ENCODE data around the gene PDIK1L. TPM values are rescaled to one million over a fixed set of nuclear protein-coding genes. Genes with fewer than 3 reads are reported as not detected.

PDIK1L gene
- total RNA-seq, 1 donor: 6.5 TPM

GRCh38 chr1:26168410-26169197, 57.0 kb downstream of the PDIK1L start, which contains the start of gene C1orf232:
TSS of gene C1orf232 (minus strand) at chr1:26168963. CDS start at chr1:26168499, 464 bp downstream.
- Histone ChIP-seq H3K27me3 (ENCODE audit: insufficient read depth, low read length) (peaks cover 5% of the 10 kb centered on the region), H3K36me3 (ENCODE audit: insufficient read depth, low read length) (no peaks in the 10 kb centered on the region), H4K20me1 (ENCODE audit: insufficient read depth, low read length) (peaks cover 3% of the 10 kb centered on the region), H3K9me3 (ENCODE audit: low read depth, low read length) (no peaks in the 10 kb centered on the region), H2AFZ (ENCODE audit: low read length) (peak within 1 kb of the TSS; percentile 87), H3K27ac (ENCODE audit: low read depth, low read length) (peak within 1 kb of the TSS; percentile 81), H3K4me2 (ENCODE audit: insufficient read depth, low read length) (peak within 1 kb of the TSS; percentile 94), H3K4me1 (ENCODE audit: insufficient read depth, low read length) (peaks cover 9% of the 10 kb centered on the region), H3K79me2 (ENCODE audit: insufficient read depth, low read length) (peaks cover 16% of the 10 kb centered on the region), H3K4me3 (ENCODE audit: insufficient read depth, low read length) (peak within 1 kb of the TSS; percentile 96)
- DNase-seq (ENCODE audit: insufficient read length, low spot score, missing footprints): peak; percentile 71
- TF ChIP-seq CTCF (IDR thresholded peaks at IDR 0.05; ENCODE audit: extremely low read depth, low read depth, low read length): no peak

GRCh38 chr1:26169198-26169554, 57.6 kb downstream of the PDIK1L start:
- H2AFZ ChIP-seq (ENCODE audit: low read length): peak overlapping the region; percentile 87
- no peaks in the 10 kb centered on the region for H3K9me3 ChIP-seq (ENCODE audit: low read depth, low read length)
- no peaks in the 10 kb centered on the region for H3K36me3 ChIP-seq (ENCODE audit: insufficient read depth, low read length)
- peaks cover 5% of the 10 kb centered on the region for H3K27me3 ChIP-seq (ENCODE audit: insufficient read depth, low read length)
- H3K4me1 ChIP-seq (ENCODE audit: insufficient read depth, low read length): peaks cover 9% of the 10 kb centered on the region
- peaks cover 16% of the 10 kb centered on the region for H3K79me2 ChIP-seq (ENCODE audit: insufficient read depth, low read length)
- TF ChIP-seq CTCF (IDR thresholded peaks at IDR 0.05; ENCODE audit: extremely low read depth, low read depth, low read length): no peak
- H3K4me2 ChIP-seq (ENCODE audit: insufficient read depth, low read length): peak overlapping the region; percentile 94
- H4K20me1 ChIP-seq (ENCODE audit: insufficient read depth, low read length): peaks cover 3% of the 10 kb centered on the region
- peak; percentile 78 for DNase-seq (ENCODE audit: insufficient read length, low spot score, missing footprints)
- no peak overlapping the region for H3K27ac ChIP-seq (ENCODE audit: low read depth, low read length)
- peak overlapping the region; percentile 96 for H3K4me3 ChIP-seq (ENCODE audit: insufficient read depth, low read length)

GRCh38 chr1:26169669-26170471, 58.2 kb downstream of the PDIK1L start, which contains the start of gene ZNF593:
TSS of gene ZNF593 (plus strand) at chr1:26169908. CDS start at chr1:26169984, 76 bp downstream.
- Histone ChIP-seq H3K79me2 (ENCODE audit: insufficient read depth, low read length) (peaks cover 16% of the 10 kb centered on the region), H3K27ac (ENCODE audit: low read depth, low read length) (peak within 1 kb of the TSS; percentile 81), H3K9me3 (ENCODE audit: low read depth, low read length) (no peaks in the 10 kb centered on the region), H2AFZ (ENCODE audit: low read length) (peak within 1 kb of the TSS; percentile 87), H3K27me3 (ENCODE audit: insufficient read depth, low read length) (peaks cover 5% of the 10 kb centered on the region), H3K4me1 (ENCODE audit: insufficient read depth, low read length) (peaks cover 9% of the 10 kb centered on the region), H3K4me3 (ENCODE audit: insufficient read depth, low read length) (peak within 1 kb of the TSS; percentile 96), H3K36me3 (ENCODE audit: insufficient read depth, low read length) (no peaks in the 10 kb centered on the region), H4K20me1 (ENCODE audit: insufficient read depth, low read length) (peaks cover 3% of the 10 kb centered on the region), H3K4me2 (ENCODE audit: insufficient read depth, low read length) (peak within 1 kb of the TSS; percentile 94)
- peak; percentile 100 for DNase-seq (ENCODE audit: insufficient read length, low spot score, missing footprints)
- peak; percentile 78 for TF ChIP-seq CTCF (IDR thresholded peaks at IDR 0.05; ENCODE audit: extremely low read depth, low read depth, low read length)

GRCh38 chr1:26170472-26170821, 58.8 kb downstream of the PDIK1L start:
- Histone ChIP-seq H3K9me3 (ENCODE audit: low read depth, low read length) (no peaks in the 10 kb centered on the region), H2AFZ (ENCODE audit: low read length) (peak overlapping the region; percentile 87), H3K27ac (ENCODE audit: low read depth, low read length) (peak overlapping the region; percentile 81), H3K79me2 (ENCODE audit: insufficient read depth, low read length) (peaks cover 16% of the 10 kb centered on the region), H4K20me1 (ENCODE audit: insufficient read depth, low read length) (peaks cover 3% of the 10 kb centered on the region), H3K27me3 (ENCODE audit: insufficient read depth, low read length) (peaks cover 1% of the 10 kb centered on the region), H3K4me3 (ENCODE audit: insufficient read depth, low read length) (peak overlapping the region; percentile 96), H3K4me2 (ENCODE audit: insufficient read depth, low read length) (peak overlapping the region; percentile 94), H3K4me1 (ENCODE audit: insufficient read depth, low read length) (peaks cover 9% of the 10 kb centered on the region), H3K36me3 (ENCODE audit: insufficient read depth, low read length) (no peaks in the 10 kb centered on the region)
- TF ChIP-seq CTCF (IDR thresholded peaks at IDR 0.05; ENCODE audit: extremely low read depth, low read depth, low read length): no peak
- no peak for DNase-seq (ENCODE audit: insufficient read length, low spot score, missing footprints)

Data from osteoblast (primary cell).